ENCODE data around the gene WDFY4. TPM values are rescaled to one million over a fixed set of nuclear protein-coding genes. Genes with fewer than 3 reads are reported as not detected.

The WDFY4 gene
- total and polyA plus RNA-seq, 2 of the 4 experiments (the other 2 are of a cell fraction): not detected

- no peaks in the 10 kb centered on the region for H3K4me1 ChIP-seq (ENCODE audit: control insufficient read depth, insufficient read depth, low read length)
- ATAC-seq (ENCODE audit: low read depth): no peak
- POLR2A ChIA-PET (ENCODE audit: unreplicated experiment): no interaction called here
- no peak overlapping the region for H3K4me3 ChIP-seq (ENCODE audit: insufficient read depth, low read depth, low read length)
- H3K18ac ChIP-seq (ENCODE audit: low read depth, low read length): no peak overlapping the region
- H3K23ac ChIP-seq (ENCODE audit: low read depth, low read length): no peak overlapping the region
- TF ChIP-seq MAZ (IDR thresholded peaks at IDR 0.05; ENCODE audit: borderline replicate concordance, low read depth, low read length) (no peak), RFX5 (IDR thresholded peaks at IDR 0.05; ENCODE audit: low read depth, low read length) (no peak)
- H3K9me3 ChIP-seq (ENCODE audit: control insufficient read depth, insufficient read depth, low read length): no peaks in the 10 kb centered on the region
- H3K4me2 ChIP-seq (ENCODE audit: low read depth, low read length): no peak overlapping the region
- no peaks in the 10 kb centered on the region for H3K9me1 ChIP-seq (ENCODE audit: insufficient read depth, low read length)
- dilution Hi-C loops (cut with HindIII; ENCODE audit: low sequenced_read_pairs, unreplicated experiment): no loop called here
- H3K79me1 ChIP-seq (ENCODE audit: low read depth in 1 of 2, low read length in 2 of 2): no peaks in the 10 kb centered on the region
- no peak overlapping the region for H2BK5ac ChIP-seq (ENCODE audit: low read depth, low read length, poor library complexity, severe bottlenecking)
- no peak overlapping the region for H2AFZ ChIP-seq (replicated peaks; ENCODE audit: low read length, poor library complexity)
- DNase-seq: no peak
- H4K20me1 ChIP-seq (ENCODE audit: insufficient read depth, low read length): no peaks in the 10 kb centered on the region
- H2AK9ac ChIP-seq (replicated peaks; ENCODE audit: low read depth, low read length, poor library complexity): no peak overlapping the region
- no TSS peak for BruUV-seq (replicated peaks)
- H3K27me3 ChIP-seq (ENCODE audit: control insufficient read depth, insufficient read depth, low read length): peaks cover 40% of the 10 kb centered on the region
- no peak overlapping the region for H2BK20ac ChIP-seq (ENCODE audit: low read depth, low read length)
- H4K91ac ChIP-seq (ENCODE audit: insufficient read depth, low read depth, low read length): no peak overlapping the region
- CTCF ChIA-PET: no interaction called here
- no peak overlapping the region for H3K9ac ChIP-seq (ENCODE audit: low read depth, low read length)
- H4K5ac ChIP-seq (ENCODE audit: low read depth, low read length): no peak overlapping the region
- H2AK5ac ChIP-seq (ENCODE audit: low read depth, low read length): no peak overlapping the region
- in situ Hi-C loops (cut with MboI; ENCODE audit: low sequenced_read_pairs): no loop called here
- no CpG with 5 or more reads among the region's 5 CpGs for WGBS, 2 experiments (ENCODE audit: extremely low coverage in 2 of 2, insufficient read length in 1 of 2)
- no peak overlapping the region for H3K27ac ChIP-seq (ENCODE audit: insufficient read depth, low read length)
- H3K14ac ChIP-seq (replicated peaks; ENCODE audit: low read depth, low read length): no peak overlapping the region
- intact Hi-C loops (cut with micrococcal nuclease): no loop called here
- H2BK120ac ChIP-seq (ENCODE audit: low read depth, low read length): no peak overlapping the region
- H3K36me3 ChIP-seq (ENCODE audit: control insufficient read depth, insufficient read depth, low read length): no peaks in the 10 kb centered on the region
- H2BK15ac ChIP-seq (ENCODE audit: low read depth, low read length): no peak overlapping the region
- H4K8ac ChIP-seq (ENCODE audit: low read depth in 2 of 2, low read length in 2 of 2): no peak overlapping the region
- no peak overlapping the region for H3K56ac ChIP-seq (ENCODE audit: extremely low read depth, insufficient read depth, low read length)
- no peak overlapping the region for H3K4ac ChIP-seq (ENCODE audit: low read depth, low read length)
These were observed 19.0 kb downstream of the WDFY4 start for GRCh38 chr10:48703531-48704122.

All from IMR-90 (cell line).